ENCODE measurements around the gene CD300LF. TPM values are rescaled to one million over a fixed set of nuclear protein-coding genes. Genes with fewer than 3 reads are reported as not detected.

The CD300LF gene
- total RNA-seq, 1 experiment from 2014 or later: not detected

DNA sequence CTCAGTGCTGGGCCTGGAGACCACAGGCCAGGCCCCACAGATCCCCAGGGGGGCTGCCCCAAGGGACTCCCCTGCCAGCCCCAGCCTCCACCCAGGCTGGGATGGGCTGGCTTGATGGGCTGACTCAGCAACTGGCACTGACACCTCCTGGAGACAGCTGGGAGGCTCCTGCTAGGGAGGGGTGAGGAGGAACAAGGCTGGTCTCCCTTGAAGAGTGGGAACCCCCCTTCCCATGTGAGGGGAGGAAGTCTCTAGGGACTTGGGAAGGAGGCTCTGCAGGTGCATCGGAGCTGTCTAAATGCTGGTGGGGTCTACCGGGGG lies 46.1 kb upstream of the CD300LF start:
- peak overlapping the region in 2 of 3 experiments; percentile 93 to 97; a peak in 4 of 7 replicates for H3K27ac Mint-ChIP-seq
- no peaks in the 10 kb centered on the region for H3K9me3 Mint-ChIP-seq

More for the DNA sequence above, 46.1 kb upstream of the CD300LF start:
- Histone ChIP-seq H2BK15ac (ENCODE audit: low read depth, low read length) (no peak overlapping the region), H2BK12ac (ENCODE audit: insufficient read length, low read depth, low read length) (no peak overlapping the region), H3K79me1 (ENCODE audit: insufficient read depth, low read depth, low read length, poor library complexity, severe bottlenecking) (peaks cover 9% of the 10 kb centered on the region), H4K8ac (replicated peaks; ENCODE audit: insufficient read length, low read depth, low read length) (no peak overlapping the region), H3K9ac (ENCODE audit: extremely low read depth, insufficient read length, low read length) (no peak overlapping the region), H3K79me2 (ENCODE audit: insufficient read depth, low read length) (peaks cover 1% of the 10 kb centered on the region; the same call in 1 of the 2 replicates), H3K23me2 (ENCODE audit: insufficient read length, low read depth, low read length, poor library complexity, severe bottlenecking) (no peaks in the 10 kb centered on the region), H2BK20ac (ENCODE audit: low read depth, low read length, poor library complexity, severe bottlenecking) (no peak overlapping the region), H2AK5ac (ENCODE audit: insufficient read length, low read length) (no peak overlapping the region), H3K14ac (ENCODE audit: insufficient read depth, low read length) (no peak overlapping the region), H3K4ac (ENCODE audit: low read depth, low read length) (no peak overlapping the region), H2BK120ac (ENCODE audit: low read depth, low read length, poor library complexity, severe bottlenecking) (no peak overlapping the region), H2BK5ac (ENCODE audit: insufficient read length, low read length) (no peak overlapping the region), H3K9me3 (ENCODE audit: control insufficient read depth, low read depth, low read length) (no peaks in the 10 kb centered on the region), H3K4me1 (ENCODE audit: insufficient read depth, low read length) (peaks cover 11% of the 10 kb centered on the region; the same call in 1 of the 2 replicates), H3K56ac (ENCODE audit: insufficient read length, low read depth, low read length) (no peak overlapping the region), H3K4me2 (ENCODE audit: insufficient read depth, insufficient read length, low read length) (no peak overlapping the region), H2AFZ (ENCODE audit: low read length) (no peak overlapping the region), H3K27me3 (ENCODE audit: insufficient read depth, low read length) (no peaks in the 10 kb centered on the region), H3K18ac (ENCODE audit: insufficient read length, low read depth, low read length) (no peak overlapping the region), H4K20me1 (ENCODE audit: control insufficient read depth, insufficient read depth, insufficient read length) (no peaks in the 10 kb centered on the region), H3K23ac (ENCODE audit: insufficient read length, low read depth, low read length) (no peak overlapping the region), H3T11ph (ENCODE audit: low read length) (no peak overlapping the region), H4K5ac (ENCODE audit: insufficient read length, low read depth, low read length) (no peak overlapping the region), H4K91ac (ENCODE audit: insufficient read length, low read depth, low read length) (no peak overlapping the region), H3K27ac (ENCODE audit: insufficient read length, low read depth, low read length) (no peak overlapping the region)
- Mint-ChIP-seq H3K36me3 (ENCODE audit: insufficient read depth in 1 of 3, low read depth in 3 of 3) (peaks cover 0 to 5% (median 4%) of the 10 kb centered on the region in 3 experiments; a peak in 3 of 7 replicates), H3K4me1 (peaks cover 49 to 72% of the 10 kb centered on the region in 2 experiments), H3K27me3 (ENCODE audit: low read depth) (no peaks in the 10 kb centered on the region), H3K4me3 (no peak overlapping the region)
- TF ChIP-seq, protein P1, sequence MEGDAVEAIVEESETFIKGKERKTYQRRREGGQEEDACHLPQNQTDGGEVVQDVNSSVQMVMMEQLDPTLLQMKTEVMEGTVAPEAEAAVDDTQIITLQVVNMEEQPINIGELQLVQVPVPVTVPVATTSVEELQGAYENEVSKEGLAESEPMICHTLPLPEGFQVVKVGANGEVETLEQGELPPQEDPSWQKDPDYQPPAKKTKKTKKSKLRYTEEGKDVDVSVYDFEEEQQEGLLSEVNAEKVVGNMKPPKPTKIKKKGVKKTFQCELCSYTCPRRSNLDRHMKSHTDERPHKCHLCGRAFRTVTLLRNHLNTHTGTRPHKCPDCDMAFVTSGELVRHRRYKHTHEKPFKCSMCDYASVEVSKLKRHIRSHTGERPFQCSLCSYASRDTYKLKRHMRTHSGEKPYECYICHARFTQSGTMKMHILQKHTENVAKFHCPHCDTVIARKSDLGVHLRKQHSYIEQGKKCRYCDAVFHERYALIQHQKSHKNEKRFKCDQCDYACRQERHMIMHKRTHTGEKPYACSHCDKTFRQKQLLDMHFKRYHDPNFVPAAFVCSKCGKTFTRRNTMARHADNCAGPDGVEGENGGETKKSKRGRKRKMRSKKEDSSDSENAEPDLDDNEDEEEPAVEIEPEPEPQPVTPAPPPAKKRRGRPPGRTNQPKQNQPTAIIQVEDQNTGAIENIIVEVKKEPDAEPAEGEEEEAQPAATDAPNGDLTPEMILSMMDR (conservative IDR thresholded peaks at IDR 0.05): no peak
- no peak for DNase-seq
- WGBS (ENCODE audit: extremely low coverage, insufficient read length, low lambda C conversion rate): no CpG with 5 or more reads among the region's 2 CpGs
